ENCODE data around the gene GPN2.

- TF ChIP-seq RAD21 (CRISPR knock-in tag; conservative IDR thresholded peaks at IDR 0.05 in 1 of 2, IDR thresholded peaks at IDR 0.05 in 1 of 2) (0 out of 4 replicates have a peak, but pooled peaks of 1 of the 2 experiments have one; percentile 14), YY1 (IDR thresholded peaks at IDR 0.05; ENCODE audit: borderline replicate concordance in 1 of 3, control insufficient read depth in 1 of 3, extremely low read depth in 1 of 3, insufficient read depth in 3 of 3, insufficient read length in 1 of 3, insufficient replicate concordance in 2 of 3, low read depth in 1 of 3, low read length in 2 of 3) (no peak), CBFB (CRISPR knock-in tag; IDR thresholded peaks at IDR 0.05) (no peak)
These were observed 3.0 kb downstream of the GPN2 start for GRCh38 chr1:26887125-26887524.

Data from K562 (cell line).